Measurements from ENCODE around the gene NBEAL2. TPM values are rescaled to one million over a fixed set of nuclear protein-coding genes. Genes with fewer than 3 reads are reported as not detected.

The NBEAL2 gene
- total RNA-seq, 1 donor from 2014 or later = 227 TPM

DNA sequence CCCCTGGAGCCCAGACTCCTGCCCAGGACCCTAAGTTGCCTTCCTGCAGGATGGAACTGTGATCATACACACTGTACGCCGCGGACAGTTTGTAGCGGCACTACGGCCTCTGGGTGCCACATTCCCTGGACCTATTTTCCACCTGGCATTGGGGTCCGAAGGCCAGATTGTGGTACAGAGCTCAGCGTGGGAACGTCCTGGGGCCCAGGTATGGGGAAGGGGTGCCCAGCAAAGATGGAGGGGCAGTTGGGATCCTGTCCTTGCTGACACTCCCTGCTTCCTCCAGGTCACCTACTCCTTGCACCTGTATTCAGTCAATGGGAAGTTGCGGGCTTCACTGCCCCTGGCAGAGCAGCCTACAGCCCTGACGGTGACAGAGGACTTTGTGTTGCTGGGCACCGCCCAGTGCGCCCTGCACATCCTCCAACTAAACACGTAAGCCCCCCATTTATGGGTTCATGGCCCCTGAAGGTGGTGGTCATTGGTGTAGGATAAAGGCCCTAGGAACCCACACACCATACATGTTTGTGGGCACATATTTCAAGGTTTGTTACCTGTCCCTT, 28.8 kb downstream of the NBEAL2 start:
- no peak for DNase-seq (ENCODE audit: extremely low spot score in 2 of 2)
- Histone ChIP-seq H3K4me3 (peak overlapping the region in 1 of 2 donors; percentile 53), H3K4me1 (peaks cover 14% of the 10 kb centered on the region), H3K27ac (no peak overlapping the region), H3K27me3 (no peaks in the 10 kb centered on the region), H3K9me3 (no peaks in the 10 kb centered on the region), H3K36me3 (peaks cover 0 to 29% of the 10 kb centered on the region in 2 donors)
- intact Hi-C loops (cut with DNase I) = loop anchor here (10.0 kb wide), 1 partner anchor 84 kb away; no protein-coding TSS in a partner anchor
- TF ChIP-seq, protein P1, sequence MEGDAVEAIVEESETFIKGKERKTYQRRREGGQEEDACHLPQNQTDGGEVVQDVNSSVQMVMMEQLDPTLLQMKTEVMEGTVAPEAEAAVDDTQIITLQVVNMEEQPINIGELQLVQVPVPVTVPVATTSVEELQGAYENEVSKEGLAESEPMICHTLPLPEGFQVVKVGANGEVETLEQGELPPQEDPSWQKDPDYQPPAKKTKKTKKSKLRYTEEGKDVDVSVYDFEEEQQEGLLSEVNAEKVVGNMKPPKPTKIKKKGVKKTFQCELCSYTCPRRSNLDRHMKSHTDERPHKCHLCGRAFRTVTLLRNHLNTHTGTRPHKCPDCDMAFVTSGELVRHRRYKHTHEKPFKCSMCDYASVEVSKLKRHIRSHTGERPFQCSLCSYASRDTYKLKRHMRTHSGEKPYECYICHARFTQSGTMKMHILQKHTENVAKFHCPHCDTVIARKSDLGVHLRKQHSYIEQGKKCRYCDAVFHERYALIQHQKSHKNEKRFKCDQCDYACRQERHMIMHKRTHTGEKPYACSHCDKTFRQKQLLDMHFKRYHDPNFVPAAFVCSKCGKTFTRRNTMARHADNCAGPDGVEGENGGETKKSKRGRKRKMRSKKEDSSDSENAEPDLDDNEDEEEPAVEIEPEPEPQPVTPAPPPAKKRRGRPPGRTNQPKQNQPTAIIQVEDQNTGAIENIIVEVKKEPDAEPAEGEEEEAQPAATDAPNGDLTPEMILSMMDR (IDR thresholded peaks at IDR 0.05) = no peak
- no peak for TF ChIP-seq POLR2AphosphoS5 (IDR thresholded peaks at IDR 0.05; ENCODE audit: insufficient read depth in 1 of 2, low read depth in 1 of 2)
- TF ChIP-seq POLR2A (IDR thresholded peaks at IDR 0.05) = no peak

DNA sequence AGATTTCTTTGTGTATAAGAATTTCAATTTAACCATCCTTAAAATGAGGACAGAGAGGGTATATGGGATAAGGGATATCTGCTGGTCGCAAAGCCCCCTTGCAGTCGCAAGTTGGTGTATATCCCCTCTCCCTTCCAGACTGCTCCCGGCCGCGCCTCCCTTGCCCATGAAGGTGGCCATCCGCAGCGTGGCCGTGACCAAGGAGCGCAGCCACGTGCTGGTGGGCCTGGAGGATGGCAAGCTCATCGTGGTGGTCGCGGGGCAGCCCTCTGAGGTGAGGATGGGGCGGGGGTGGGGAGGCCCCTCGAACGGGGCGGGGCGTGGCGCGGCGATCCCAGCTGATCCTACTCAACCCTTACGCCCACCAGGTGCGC, 29.4 kb downstream of the NBEAL2 start:
- peak overlapping the region; percentile 53 to 59 for H3K4me3 ChIP-seq
- H3K9me3 ChIP-seq = no peaks in the 10 kb centered on the region
- no peak for DNase-seq (ENCODE audit: extremely low spot score in 2 of 2)
- no peaks in the 10 kb centered on the region for H3K27me3 ChIP-seq
- peak overlapping the region; percentile 87 for H3K27ac ChIP-seq
- peaks cover 14% of the 10 kb centered on the region for H3K4me1 ChIP-seq
- intact Hi-C loops (cut with DNase I) = loop anchor here (10.0 kb wide), 1 partner anchor 84 kb away; no protein-coding TSS in a partner anchor
- peaks cover 0 to 27% of the 10 kb centered on the region in 2 donors for H3K36me3 ChIP-seq
- TF ChIP-seq POLR2A (IDR thresholded peaks at IDR 0.05) = no peak
- TF ChIP-seq POLR2AphosphoS5 (IDR thresholded peaks at IDR 0.05; ENCODE audit: insufficient read depth in 1 of 2, low read depth in 1 of 2) = no peak
- TF ChIP-seq, protein P1 (IDR thresholded peaks at IDR 0.05) = no peak

DNA sequence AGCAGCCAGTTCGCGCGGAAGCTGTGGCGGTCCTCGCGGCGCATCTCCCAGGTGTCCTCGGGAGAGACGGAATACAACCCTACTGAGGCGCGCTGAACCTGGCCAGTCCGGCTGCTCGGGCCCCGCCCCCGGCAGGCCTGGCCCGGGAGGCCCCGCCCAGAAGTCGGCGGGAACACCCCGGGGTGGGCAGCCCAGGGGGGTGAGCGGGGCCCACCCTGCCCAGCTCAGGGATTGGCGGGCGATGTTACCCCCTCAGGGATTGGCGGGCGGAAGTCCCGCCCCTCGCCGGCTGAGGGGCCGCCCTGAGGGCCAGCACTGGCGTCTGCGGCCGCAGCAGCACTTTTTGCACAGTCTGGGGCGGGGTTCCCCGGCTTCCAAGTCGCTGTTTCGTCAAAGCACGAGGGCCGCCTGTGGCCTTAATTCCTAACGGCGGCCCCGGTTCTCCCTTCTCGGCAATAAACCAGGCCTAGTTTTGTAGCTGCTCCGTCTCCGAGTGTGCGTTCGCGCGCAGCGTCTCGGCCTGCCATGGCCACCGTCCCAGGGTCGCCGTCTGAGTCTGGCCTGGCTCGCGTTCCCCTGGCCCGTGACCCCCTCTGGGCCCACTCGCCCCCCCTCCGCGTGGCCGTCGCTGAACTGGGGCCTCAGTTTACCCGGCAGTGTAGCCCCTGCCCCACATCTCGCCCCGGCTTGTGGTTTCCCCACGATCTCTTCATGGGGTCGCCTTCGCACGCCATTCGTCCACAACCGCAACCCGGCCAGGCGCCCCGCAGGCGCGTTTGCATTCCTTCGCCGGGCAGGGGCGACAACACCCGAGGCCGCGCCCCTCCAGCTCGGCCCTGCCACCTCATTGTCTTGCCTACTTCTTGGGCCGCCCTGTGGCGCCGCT, 30.0 kb downstream of the NBEAL2 start:
- TF ChIP-seq POLR2A (IDR thresholded peaks at IDR 0.05) (peak in 1 of 2 donors; percentile 71), POLR2AphosphoS5 (IDR thresholded peaks at IDR 0.05; ENCODE audit: insufficient read depth in 1 of 2, low read depth in 1 of 2) (peak; percentile 56 to 96)
- TF ChIP-seq, protein P1 (IDR thresholded peaks at IDR 0.05) = no peak
- H3K4me1 ChIP-seq = peaks cover 14% of the 10 kb centered on the region
- intact Hi-C loops (cut with DNase I) = loop anchor here (10.0 kb wide), 1 partner anchor 85 kb away; no protein-coding TSS in a partner anchor
- no peak for DNase-seq (ENCODE audit: extremely low spot score in 2 of 2)
- no peaks in the 10 kb centered on the region for H3K27me3 ChIP-seq
- H3K4me3 ChIP-seq = peak overlapping the region; percentile 53 to 59
- peaks cover 0 to 22% of the 10 kb centered on the region in 2 donors for H3K36me3 ChIP-seq
- peak overlapping the region; percentile 87 for H3K27ac ChIP-seq
- no peaks in the 10 kb centered on the region for H3K9me3 ChIP-seq

DNA sequence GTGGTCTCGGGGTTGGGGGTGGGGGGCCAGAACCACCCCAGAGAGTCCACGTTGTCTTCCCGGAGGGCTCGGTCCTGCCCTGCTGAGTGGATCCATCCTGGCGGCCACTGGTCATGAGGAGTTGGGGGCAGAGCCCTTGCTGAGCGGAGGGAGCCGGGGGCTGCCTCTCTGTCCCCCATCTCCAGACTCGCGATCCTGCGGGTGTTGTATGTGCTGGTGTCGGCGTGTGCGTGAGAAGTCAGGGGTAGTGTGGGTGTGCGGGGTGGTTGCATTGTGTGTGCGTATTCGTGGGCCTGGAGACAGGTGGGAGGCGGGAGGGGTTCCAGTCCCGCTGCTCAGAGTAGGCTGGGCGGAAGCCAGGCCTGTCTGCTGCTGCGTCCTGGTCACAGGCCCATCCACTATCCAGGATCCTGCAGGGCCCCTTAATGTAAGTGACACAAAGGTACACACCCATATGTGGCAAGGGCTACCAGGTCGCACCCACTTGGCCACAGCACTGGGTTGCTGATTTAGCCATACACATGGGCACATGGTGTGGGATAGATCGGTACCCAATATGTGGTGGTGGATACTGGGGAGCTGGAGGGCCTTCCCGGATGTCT, 30.7 kb downstream of the NBEAL2 start:
- Histone ChIP-seq H3K27ac (peak overlapping the region; percentile 87), H3K4me1 (peaks cover 14% of the 10 kb centered on the region), H3K27me3 (no peaks in the 10 kb centered on the region), H3K36me3 (peaks cover 0 to 15% of the 10 kb centered on the region in 2 donors), H3K9me3 (no peaks in the 10 kb centered on the region), H3K4me3 (peak overlapping the region; percentile 53 to 59)
- intact Hi-C loops (cut with DNase I) = no loop called here
- no peak for DNase-seq (ENCODE audit: extremely low spot score in 2 of 2)
- TF ChIP-seq, protein P1 (IDR thresholded peaks at IDR 0.05) = no peak
- TF ChIP-seq POLR2AphosphoS5 (IDR thresholded peaks at IDR 0.05; ENCODE audit: insufficient read depth in 1 of 2, low read depth in 1 of 2) = no peak
- TF ChIP-seq POLR2A (IDR thresholded peaks at IDR 0.05) = no peak
